ENCODE results near the gene SHANK2.

DNA sequence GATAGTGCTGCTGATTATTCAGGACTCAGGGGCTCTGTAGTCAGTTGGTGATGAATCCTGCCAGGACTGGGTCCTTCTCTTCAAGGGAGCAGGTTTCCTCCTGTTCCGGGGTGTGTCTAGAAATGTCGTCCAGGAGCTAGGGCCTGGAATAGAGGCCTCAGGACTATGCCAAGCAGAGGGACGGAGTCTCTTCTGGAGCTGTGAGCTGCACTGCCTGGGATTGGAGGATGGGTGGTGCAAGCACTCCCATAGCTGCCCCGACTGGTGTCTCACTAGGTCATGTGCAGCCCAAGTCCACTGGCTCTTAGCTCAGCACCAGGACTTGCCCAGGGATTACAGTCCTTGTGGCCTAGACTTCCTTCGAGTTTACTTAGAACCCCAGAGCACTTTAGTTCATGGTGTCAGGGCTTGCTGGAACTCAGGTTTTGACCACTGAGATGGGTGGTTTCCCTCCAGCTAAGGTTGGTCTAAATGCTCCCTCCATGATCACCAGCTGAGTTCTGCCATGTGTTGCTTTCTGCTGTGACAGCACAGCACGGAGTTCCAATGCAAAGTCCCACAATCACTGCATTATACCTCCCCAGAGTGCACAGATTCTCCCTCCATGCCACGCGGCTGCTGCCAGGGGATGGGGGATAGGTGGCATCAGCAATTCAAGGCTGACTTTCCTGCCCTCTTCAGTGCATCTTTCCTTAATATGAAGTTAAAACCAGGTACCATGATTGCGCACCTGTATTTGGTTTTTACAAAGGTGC is 42.6 kb upstream of the SHANK2 start:
- TF ChIP-seq, protein P1, sequence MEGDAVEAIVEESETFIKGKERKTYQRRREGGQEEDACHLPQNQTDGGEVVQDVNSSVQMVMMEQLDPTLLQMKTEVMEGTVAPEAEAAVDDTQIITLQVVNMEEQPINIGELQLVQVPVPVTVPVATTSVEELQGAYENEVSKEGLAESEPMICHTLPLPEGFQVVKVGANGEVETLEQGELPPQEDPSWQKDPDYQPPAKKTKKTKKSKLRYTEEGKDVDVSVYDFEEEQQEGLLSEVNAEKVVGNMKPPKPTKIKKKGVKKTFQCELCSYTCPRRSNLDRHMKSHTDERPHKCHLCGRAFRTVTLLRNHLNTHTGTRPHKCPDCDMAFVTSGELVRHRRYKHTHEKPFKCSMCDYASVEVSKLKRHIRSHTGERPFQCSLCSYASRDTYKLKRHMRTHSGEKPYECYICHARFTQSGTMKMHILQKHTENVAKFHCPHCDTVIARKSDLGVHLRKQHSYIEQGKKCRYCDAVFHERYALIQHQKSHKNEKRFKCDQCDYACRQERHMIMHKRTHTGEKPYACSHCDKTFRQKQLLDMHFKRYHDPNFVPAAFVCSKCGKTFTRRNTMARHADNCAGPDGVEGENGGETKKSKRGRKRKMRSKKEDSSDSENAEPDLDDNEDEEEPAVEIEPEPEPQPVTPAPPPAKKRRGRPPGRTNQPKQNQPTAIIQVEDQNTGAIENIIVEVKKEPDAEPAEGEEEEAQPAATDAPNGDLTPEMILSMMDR (conservative IDR thresholded peaks at IDR 0.05; ENCODE audit: low read depth, low read length) = no peak
- TF ChIP-seq EZH2 (IDR thresholded peaks at IDR 0.05; ENCODE audit: borderline replicate concordance, low read depth, low read length, poor library complexity, severe bottlenecking) = no peak
